LNCaP clone FGC (cell line): Measurements from ENCODE around the gene TMEM9.
A peak's percentile ranks its signal among the peaks of the same experiment; 100 is the strongest.

Experiments
- DNase-seq: peaks from one replicate; pipeline ENCODE4 v3.0.0-alpha.2; 2011; ENCODE audit warnings: low read depth
- H3K4me3 ChIP-seq: 2 replicates; pipeline ENCODE4 v1.5.1; 2011; ENCODE audit warnings: mild to moderate bottlenecking, low read depth, low read length, control low read depth
- TF ChIP-seq, protein P1 (sequence below): IDR thresholded peaks from 2 replicates; pipeline ENCODE4 v1.5.1; 2012; ENCODE audit warnings: mild to moderate bottlenecking; ENCODE audit not compliant: control insufficient read depth, insufficient read depth; ENCODE audit errors: extremely low read depth

TMEM9 gene

GRCh38 chr1:201157949-201158348 is 3.7 kb upstream of the TMEM9 start:
- H3K4me3 ChIP-seq: no peak overlapping the region
- no peak for DNase-seq
- TF ChIP-seq, protein P1, sequence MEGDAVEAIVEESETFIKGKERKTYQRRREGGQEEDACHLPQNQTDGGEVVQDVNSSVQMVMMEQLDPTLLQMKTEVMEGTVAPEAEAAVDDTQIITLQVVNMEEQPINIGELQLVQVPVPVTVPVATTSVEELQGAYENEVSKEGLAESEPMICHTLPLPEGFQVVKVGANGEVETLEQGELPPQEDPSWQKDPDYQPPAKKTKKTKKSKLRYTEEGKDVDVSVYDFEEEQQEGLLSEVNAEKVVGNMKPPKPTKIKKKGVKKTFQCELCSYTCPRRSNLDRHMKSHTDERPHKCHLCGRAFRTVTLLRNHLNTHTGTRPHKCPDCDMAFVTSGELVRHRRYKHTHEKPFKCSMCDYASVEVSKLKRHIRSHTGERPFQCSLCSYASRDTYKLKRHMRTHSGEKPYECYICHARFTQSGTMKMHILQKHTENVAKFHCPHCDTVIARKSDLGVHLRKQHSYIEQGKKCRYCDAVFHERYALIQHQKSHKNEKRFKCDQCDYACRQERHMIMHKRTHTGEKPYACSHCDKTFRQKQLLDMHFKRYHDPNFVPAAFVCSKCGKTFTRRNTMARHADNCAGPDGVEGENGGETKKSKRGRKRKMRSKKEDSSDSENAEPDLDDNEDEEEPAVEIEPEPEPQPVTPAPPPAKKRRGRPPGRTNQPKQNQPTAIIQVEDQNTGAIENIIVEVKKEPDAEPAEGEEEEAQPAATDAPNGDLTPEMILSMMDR: no peak

GRCh38 chr1:201156819-201157218 is 2.5 kb upstream of the TMEM9 start:
- TF ChIP-seq, protein P1: no peak
- DNase-seq: no peak
- H3K4me3 ChIP-seq: no peak overlapping the region

GRCh38 chr1:201156346-201156745 is 2.1 kb upstream of the TMEM9 start:
- DNase-seq: no peak
- no peak overlapping the region for H3K4me3 ChIP-seq
- TF ChIP-seq, protein P1: no peak

DNA sequence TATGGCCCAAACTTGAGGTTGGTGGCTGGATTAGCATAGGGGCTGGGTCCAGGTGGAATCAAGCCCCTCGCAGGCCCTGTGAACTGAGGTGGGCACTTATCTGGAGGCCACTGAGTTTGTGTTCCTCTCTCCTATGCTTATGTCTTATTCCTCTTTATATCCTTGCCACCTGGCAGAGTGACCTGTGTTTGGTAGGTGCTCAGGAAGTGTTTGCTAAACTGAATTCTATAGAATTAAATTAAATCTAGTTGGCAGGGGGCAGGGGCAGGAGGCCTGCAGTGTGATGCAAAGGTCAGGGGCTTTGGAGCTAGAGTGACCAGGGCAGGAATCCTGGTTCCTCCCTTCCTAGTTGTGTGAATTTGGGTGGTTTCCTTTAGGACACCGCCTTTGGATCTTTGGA is 1.1 kb upstream of the TMEM9 start:
- H3K4me3 ChIP-seq: no peak overlapping the region
- DNase-seq: no peak
- TF ChIP-seq, protein P1: no peak

DNA sequence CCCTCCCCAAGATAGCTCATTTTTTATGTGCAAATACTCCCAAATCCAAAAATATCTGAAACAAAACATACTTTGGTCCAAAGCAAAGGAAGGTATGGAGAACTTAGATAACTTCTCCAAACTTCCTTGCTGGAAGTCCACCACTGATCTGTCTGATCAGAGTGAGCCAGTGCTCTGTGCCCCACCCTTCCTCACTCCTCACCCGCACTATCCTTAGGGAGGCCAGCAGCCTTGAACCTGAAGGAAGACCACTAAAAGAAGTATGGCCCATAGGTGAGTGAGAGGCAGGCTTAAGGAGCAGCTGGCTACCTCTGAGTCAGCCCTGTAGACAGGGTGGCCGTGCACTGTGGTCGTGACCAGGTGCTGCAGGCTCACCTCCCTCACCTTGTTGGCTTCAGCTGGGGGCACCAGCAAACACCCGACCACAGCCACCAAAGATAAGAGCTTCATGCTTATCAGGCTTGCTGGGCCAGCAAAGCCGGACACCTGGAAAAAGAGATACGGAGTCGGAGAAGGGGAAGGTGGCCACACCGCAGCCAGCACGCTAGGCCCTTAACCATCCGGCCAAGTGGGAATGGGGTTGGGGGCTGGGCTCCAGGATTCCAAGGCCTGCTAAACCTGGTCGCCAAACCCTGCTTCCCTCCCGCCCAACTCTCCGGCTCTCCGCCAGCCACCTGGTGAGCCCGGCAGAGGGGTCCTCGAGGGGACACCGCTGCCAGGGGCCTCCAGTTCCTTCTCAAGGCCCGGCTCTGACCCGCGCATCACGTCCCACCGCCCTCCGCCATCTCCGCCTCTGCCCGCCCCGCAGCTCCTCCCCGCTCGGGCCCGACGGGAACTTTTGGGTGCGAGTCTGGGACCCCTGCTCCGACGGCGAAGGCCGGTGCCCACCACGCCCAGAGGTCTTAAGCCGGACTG is 543 bp downstream of the TMEM9 start:
- TF ChIP-seq, protein P1: no peak
- DNase-seq: no peak
- H3K4me3 ChIP-seq: peak overlapping the region; percentile 76

GRCh38 chr1:201149400-201149799 is 4.9 kb downstream of the TMEM9 start:
- DNase-seq: peak; percentile 26
- TF ChIP-seq, protein P1: peak; percentile 66
- H3K4me3 ChIP-seq: no peak overlapping the region
